ENCODE data around the gene HLTF. TPM values are rescaled to one million over a fixed set of nuclear protein-coding genes. Genes with fewer than 3 reads are reported as not detected.
"Not testable (repeated sequence)": the region's sequence is repeated elsewhere in the genome, so short reads cannot be mapped to it uniquely, and the experiment has no call there.

The HLTF gene
- total RNA-seq, 1 donor from 2014 or later, result 48.4 TPM

DNA sequence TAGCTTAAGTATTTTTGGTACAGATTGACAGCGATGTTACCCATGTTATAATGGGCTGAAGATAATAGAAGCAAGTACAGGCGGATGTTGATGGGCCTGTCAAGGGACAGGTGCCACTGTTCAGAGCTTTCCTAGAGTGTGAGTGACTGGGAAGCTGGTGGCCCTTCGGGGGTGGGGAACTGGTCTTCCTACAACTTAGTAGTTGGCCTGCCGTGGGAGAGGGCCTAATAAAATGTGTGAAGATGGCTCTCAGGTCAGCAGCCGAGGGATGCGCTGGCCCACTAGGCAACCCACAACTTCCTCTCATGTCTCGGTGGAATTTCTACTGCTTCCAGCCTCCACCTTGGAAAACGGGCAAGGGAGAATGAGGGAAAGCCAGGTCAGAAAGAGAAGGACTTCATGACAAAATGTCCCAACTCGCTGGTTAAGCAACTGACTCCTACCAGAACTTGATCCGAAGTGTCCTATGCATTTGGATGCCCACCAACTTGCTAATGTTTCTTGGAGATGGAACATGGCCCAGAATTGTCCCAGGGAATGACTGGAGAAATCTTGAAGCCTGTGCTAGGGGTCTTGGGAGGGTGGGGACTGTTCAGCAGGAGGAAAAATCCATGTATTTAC, 93.6 kb downstream of the HLTF start:
- H3K9me3 Mint-ChIP-seq, result no peaks in the 10 kb centered on the region
- H3K4me3 Mint-ChIP-seq, result peak overlapping the region; percentile 72
- no peak for DNase-seq (ENCODE audit: low spot score in 2 of 2, unreplicated experiment in 2 of 2)

DNA sequence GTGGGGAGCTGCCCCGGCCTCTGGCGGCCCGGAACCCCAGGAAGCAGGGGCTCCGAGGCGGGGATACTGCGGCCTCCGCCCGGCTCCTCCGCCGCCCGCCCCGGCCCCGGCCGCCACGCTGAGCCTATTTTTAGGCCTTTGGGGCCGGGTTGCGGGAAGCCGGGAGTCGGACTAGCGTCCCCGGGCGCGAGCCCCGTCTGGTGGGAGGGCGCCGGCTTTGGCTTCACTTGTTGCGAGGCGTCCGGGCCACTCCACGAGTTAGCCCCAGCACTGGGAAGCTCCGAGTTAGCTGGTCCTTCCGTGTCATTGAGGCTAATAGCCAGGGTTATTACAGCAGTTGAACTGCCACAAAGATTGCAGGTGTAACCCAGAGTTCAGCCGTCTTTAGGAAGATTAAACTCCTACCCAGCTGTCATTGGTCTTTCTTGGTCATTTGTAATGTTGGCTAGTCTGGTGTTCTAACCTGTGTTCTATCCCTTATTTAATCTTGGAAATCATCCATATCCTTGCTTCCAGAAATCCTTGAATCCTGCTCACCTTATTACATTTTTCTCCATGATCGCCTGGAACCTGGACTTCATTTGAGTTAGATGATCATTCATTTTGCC, 94.2 kb downstream of the HLTF start:
- peak overlapping the region; percentile 72 for H3K4me3 Mint-ChIP-seq
- TF ChIP-seq, protein P1, sequence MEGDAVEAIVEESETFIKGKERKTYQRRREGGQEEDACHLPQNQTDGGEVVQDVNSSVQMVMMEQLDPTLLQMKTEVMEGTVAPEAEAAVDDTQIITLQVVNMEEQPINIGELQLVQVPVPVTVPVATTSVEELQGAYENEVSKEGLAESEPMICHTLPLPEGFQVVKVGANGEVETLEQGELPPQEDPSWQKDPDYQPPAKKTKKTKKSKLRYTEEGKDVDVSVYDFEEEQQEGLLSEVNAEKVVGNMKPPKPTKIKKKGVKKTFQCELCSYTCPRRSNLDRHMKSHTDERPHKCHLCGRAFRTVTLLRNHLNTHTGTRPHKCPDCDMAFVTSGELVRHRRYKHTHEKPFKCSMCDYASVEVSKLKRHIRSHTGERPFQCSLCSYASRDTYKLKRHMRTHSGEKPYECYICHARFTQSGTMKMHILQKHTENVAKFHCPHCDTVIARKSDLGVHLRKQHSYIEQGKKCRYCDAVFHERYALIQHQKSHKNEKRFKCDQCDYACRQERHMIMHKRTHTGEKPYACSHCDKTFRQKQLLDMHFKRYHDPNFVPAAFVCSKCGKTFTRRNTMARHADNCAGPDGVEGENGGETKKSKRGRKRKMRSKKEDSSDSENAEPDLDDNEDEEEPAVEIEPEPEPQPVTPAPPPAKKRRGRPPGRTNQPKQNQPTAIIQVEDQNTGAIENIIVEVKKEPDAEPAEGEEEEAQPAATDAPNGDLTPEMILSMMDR (IDR thresholded peaks at IDR 0.05; ENCODE audit: unreplicated experiment), result no peak
- peaks cover 6% of the 10 kb centered on the region for H3K4me1 Mint-ChIP-seq
- H3K36me3 Mint-ChIP-seq, result peaks cover 13% of the 10 kb centered on the region
- DNase-seq (ENCODE audit: low spot score in 2 of 2, unreplicated experiment in 2 of 2), result peak; percentile 29 to 68
- H3K27me3 Mint-ChIP-seq (ENCODE audit: low read depth), result no peaks in the 10 kb centered on the region
- H3K27ac Mint-ChIP-seq, result peak overlapping the region; percentile 2
- H3K9me3 Mint-ChIP-seq, result no peaks in the 10 kb centered on the region

More for the DNA sequence above, 93.6 kb downstream of the HLTF start:
- TF ChIP-seq, protein P1 (IDR thresholded peaks at IDR 0.05; ENCODE audit: unreplicated experiment), result no peak
- H3K4me1 Mint-ChIP-seq, result peaks cover 6% of the 10 kb centered on the region
- peak overlapping the region; percentile 2 for H3K27ac Mint-ChIP-seq
- H3K27me3 Mint-ChIP-seq (ENCODE audit: low read depth), result no peaks in the 10 kb centered on the region
- peaks cover 13% of the 10 kb centered on the region for H3K36me3 Mint-ChIP-seq

DNA sequence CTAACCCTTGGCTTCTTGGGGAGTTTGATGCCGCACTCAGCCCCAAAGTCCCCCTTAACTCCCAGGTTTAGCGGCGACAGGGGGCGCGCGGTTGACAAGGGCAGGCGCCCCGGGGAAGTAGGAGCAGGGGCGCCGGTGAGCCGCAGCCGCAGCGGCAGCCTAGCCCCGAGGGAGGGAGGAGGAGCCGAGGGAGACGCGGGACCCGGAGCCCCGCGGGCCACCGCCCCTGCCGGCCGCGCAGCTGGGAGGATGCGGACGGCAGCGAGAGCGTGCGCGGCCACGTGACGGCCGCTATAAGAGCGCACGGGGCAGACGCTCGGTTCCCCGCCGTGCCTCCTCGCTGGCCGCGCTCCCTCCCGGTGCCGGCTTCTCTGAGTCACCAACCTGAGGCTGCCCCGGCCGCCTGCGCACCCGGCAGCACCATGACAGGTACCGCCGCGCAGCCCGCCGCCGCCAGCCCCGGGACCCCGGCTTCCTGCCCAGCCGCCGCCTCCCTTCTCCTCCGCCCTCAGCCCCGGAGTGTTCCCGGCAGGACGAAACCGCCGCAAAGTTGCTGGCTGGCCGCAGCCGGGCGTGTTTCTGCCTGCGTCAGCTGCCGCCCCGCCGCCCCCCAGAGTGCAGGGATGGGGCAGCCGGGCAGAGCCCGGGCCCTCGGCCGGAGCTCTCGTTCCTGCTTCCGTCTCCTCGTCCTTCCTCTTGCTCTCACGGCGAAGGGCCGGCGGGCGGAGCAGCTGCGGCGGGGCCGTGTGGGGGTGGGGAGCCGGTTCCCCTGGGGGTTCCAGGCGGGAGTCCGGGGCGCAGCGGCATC, 94.9 kb downstream of the HLTF start, which contains the start of gene GYG1:
TSS of gene GYG1 (plus strand) at position 322 of the 808 bp plus-strand sequence. CDS start at position 423, 101 bp downstream.
- Mint-ChIP-seq H3K4me1 (peaks cover 6% of the 10 kb centered on the region), H3K27me3 (ENCODE audit: low read depth) (peaks cover 2% of the 10 kb centered on the region), H3K4me3 (peak within 1 kb of the TSS; percentile 72), H3K36me3 (peaks cover 9% of the 10 kb centered on the region), H3K9me3 (no peaks in the 10 kb centered on the region), H3K27ac (peak within 1 kb of the TSS; percentile 2)
- peak; percentile 45 to 75 for DNase-seq (ENCODE audit: low spot score in 2 of 2, unreplicated experiment in 2 of 2)
- TF ChIP-seq, protein P1 (IDR thresholded peaks at IDR 0.05; ENCODE audit: unreplicated experiment), result no peak

DNA sequence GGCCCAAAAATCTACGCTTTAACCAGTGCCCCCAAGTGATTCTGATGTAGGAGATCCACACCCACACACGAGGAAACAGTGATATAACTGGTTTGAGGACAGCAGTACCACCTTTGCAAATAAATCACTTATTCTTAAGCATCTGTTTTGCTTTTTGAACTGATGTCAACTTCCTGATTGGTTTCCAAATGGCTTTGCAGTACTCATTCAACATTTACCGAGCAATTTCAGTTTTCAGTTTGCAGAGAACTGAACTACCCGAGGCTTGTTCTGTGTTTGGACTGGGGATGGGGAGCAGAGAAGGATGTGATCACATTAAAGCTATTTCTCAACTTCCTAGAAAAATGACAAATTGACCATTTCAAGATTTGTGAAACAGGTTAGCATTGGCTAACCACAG, 96.1 kb downstream of the HLTF start:
- peaks cover 9% of the 10 kb centered on the region for H3K27me3 Mint-ChIP-seq (ENCODE audit: low read depth)
- no peak overlapping the region for H3K27ac Mint-ChIP-seq
- H3K9me3 Mint-ChIP-seq, result no peaks in the 10 kb centered on the region
- peaks cover 6% of the 10 kb centered on the region for H3K4me1 Mint-ChIP-seq
- no peak for DNase-seq (ENCODE audit: low spot score in 2 of 2, unreplicated experiment in 2 of 2)
- peak overlapping the region; percentile 67 for H3K4me3 Mint-ChIP-seq
- TF ChIP-seq, protein P1 (IDR thresholded peaks at IDR 0.05; ENCODE audit: unreplicated experiment), result no peak
- no peaks in the 10 kb centered on the region for H3K36me3 Mint-ChIP-seq

DNA sequence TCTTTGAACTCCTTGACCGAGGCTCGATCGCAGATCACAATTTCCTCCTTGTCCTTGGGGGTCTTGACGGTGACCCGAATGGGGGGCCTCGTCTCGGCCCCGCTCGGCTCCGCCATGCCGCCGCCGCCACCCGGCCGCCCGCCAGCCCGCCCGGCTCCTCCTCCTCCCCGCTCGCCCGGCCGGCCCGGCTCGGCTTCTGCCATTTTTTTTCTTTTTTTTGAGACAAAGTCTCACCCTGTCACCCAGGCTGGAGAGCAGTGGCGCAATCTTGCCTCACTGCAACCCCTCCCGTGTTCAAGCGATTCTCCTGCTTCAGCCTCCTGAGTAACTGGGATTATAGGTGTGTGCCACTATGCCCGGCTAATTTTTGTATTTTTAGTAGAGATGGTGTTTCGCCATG, 98.8 kb downstream of the HLTF start:
- peaks cover 14% of the 10 kb centered on the region for H3K27me3 Mint-ChIP-seq (ENCODE audit: low read depth)
- not testable (repeated sequence) for H3K4me3 Mint-ChIP-seq; H3K36me3 Mint-ChIP-seq; H3K27ac Mint-ChIP-seq; H3K9me3 Mint-ChIP-seq; DNase-seq (ENCODE audit: low spot score in 2 of 2, unreplicated experiment in 2 of 2); H3K4me1 Mint-ChIP-seq

DNA sequence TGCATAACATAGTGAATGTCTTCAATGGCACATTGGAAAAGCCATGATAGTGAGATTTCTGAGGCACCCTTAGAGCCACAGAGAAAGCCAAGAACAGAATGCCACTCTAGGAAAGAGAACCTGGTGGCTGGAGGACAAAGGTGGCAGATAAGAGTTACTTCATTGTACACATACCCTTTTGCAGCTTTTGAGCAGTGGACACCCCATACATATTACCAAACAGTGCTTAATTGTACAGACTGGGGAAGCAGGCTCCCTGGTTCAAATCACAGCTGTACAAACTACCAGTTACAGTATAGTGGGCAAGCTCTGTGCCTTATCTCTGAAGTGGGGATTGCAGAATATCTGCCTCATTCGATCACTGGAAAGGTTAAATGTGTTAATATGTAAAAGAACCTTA, 105.1 kb downstream of the HLTF start:
- Mint-ChIP-seq H3K36me3 (no peaks in the 10 kb centered on the region), H3K27me3 (ENCODE audit: low read depth) (peaks cover 11% of the 10 kb centered on the region), H3K4me3 (no peak overlapping the region), H3K4me1 (no peaks in the 10 kb centered on the region), H3K9me3 (peaks cover 9% of the 10 kb centered on the region), H3K27ac (no peak overlapping the region)
- no peak for DNase-seq (ENCODE audit: low spot score in 2 of 2, unreplicated experiment in 2 of 2)
- TF ChIP-seq, protein P1 (IDR thresholded peaks at IDR 0.05; ENCODE audit: unreplicated experiment), result no peak
